ENCODE data around the gene PPARD. TPM values are rescaled to one million over a fixed set of nuclear protein-coding genes. Genes with fewer than 3 reads are reported as not detected.
"Not testable (repeated sequence)": the region's sequence is repeated elsewhere in the genome, so short reads cannot be mapped to it uniquely, and the experiment has no call there.

Gene PPARD
- total RNA-seq, 1 donor from 2014 or later = 33.8 TPM

- Mint-ChIP-seq H3K36me3 (ENCODE audit: unreplicated experiment) (no peaks in the 10 kb centered on the region), H3K4me1 (ENCODE audit: unreplicated experiment) (peaks cover 14% of the 10 kb centered on the region), H3K27ac (ENCODE audit: unreplicated experiment) (no peak overlapping the region), H3K9me3 (ENCODE audit: unreplicated experiment) (peaks cover 5% of the 10 kb centered on the region), H3K4me3 (ENCODE audit: unreplicated experiment) (no peak overlapping the region), H3K27me3 (ENCODE audit: unreplicated experiment) (peaks cover 17% of the 10 kb centered on the region)
- DNase-seq (ENCODE audit: extremely low spot score, unreplicated experiment) = no peak
- no peak for TF ChIP-seq CTCF (IDR thresholded peaks at IDR 0.05)
Observed at GRCh38 chr6:35321091-35321490, 21.3 kb upstream of the PPARD start.

GRCh38 chr6:35327349-35328027, 14.9 kb upstream of the PPARD start:
- no peak for DNase-seq (ENCODE audit: extremely low spot score, unreplicated experiment)
- Mint-ChIP-seq H3K4me3 (ENCODE audit: unreplicated experiment) (no peak overlapping the region), H3K27ac (ENCODE audit: unreplicated experiment) (no peak overlapping the region), H3K36me3 (ENCODE audit: unreplicated experiment) (no peaks in the 10 kb centered on the region), H3K9me3 (ENCODE audit: unreplicated experiment) (no peaks in the 10 kb centered on the region), H3K4me1 (ENCODE audit: unreplicated experiment) (peaks cover 1% of the 10 kb centered on the region), H3K27me3 (ENCODE audit: unreplicated experiment) (peaks cover 4% of the 10 kb centered on the region)
- TF ChIP-seq CTCF (IDR thresholded peaks at IDR 0.05) = peak; percentile 69

- Mint-ChIP-seq H3K36me3 (ENCODE audit: unreplicated experiment) (no peaks in the 10 kb centered on the region), H3K4me3 (ENCODE audit: unreplicated experiment) (no peak overlapping the region), H3K27ac (ENCODE audit: unreplicated experiment) (no peak overlapping the region), H3K4me1 (ENCODE audit: unreplicated experiment) (peaks cover 1% of the 10 kb centered on the region), H3K27me3 (ENCODE audit: unreplicated experiment) (peaks cover 10% of the 10 kb centered on the region), H3K9me3 (ENCODE audit: unreplicated experiment) (no peaks in the 10 kb centered on the region)
- no peak for TF ChIP-seq CTCF (IDR thresholded peaks at IDR 0.05)
- DNase-seq (ENCODE audit: extremely low spot score, unreplicated experiment) = no peak
Observed at GRCh38 chr6:35328108-35328723, 14.1 kb upstream of the PPARD start.

- DNase-seq (ENCODE audit: extremely low spot score, unreplicated experiment); H3K36me3 Mint-ChIP-seq (ENCODE audit: unreplicated experiment); H3K27ac Mint-ChIP-seq (ENCODE audit: unreplicated experiment); H3K9me3 Mint-ChIP-seq (ENCODE audit: unreplicated experiment); H3K4me3 Mint-ChIP-seq (ENCODE audit: unreplicated experiment); H3K4me1 Mint-ChIP-seq (ENCODE audit: unreplicated experiment): not testable (repeated sequence)
- H3K27me3 Mint-ChIP-seq (ENCODE audit: unreplicated experiment) = peaks cover 18% of the 10 kb centered on the region
Observed at GRCh38 chr6:35328965-35329364, 13.4 kb upstream of the PPARD start.

- DNase-seq (ENCODE audit: extremely low spot score, unreplicated experiment) = no peak
- peaks cover 1% of the 10 kb centered on the region for H3K4me1 Mint-ChIP-seq (ENCODE audit: unreplicated experiment)
- peaks cover 35% of the 10 kb centered on the region for H3K27me3 Mint-ChIP-seq (ENCODE audit: unreplicated experiment)
- TF ChIP-seq CTCF (IDR thresholded peaks at IDR 0.05) = no peak
- H3K27ac Mint-ChIP-seq (ENCODE audit: unreplicated experiment) = no peak overlapping the region
- H3K4me3 Mint-ChIP-seq (ENCODE audit: unreplicated experiment) = no peak overlapping the region
- no peaks in the 10 kb centered on the region for H3K9me3 Mint-ChIP-seq (ENCODE audit: unreplicated experiment)
- H3K36me3 Mint-ChIP-seq (ENCODE audit: unreplicated experiment) = no peaks in the 10 kb centered on the region
Observed at GRCh38 chr6:35330541-35331119, 11.7 kb upstream of the PPARD start.

- not testable (repeated sequence) for H3K4me3 Mint-ChIP-seq (ENCODE audit: unreplicated experiment); H3K4me1 Mint-ChIP-seq (ENCODE audit: unreplicated experiment); H3K9me3 Mint-ChIP-seq (ENCODE audit: unreplicated experiment); H3K36me3 Mint-ChIP-seq (ENCODE audit: unreplicated experiment); H3K27ac Mint-ChIP-seq (ENCODE audit: unreplicated experiment); DNase-seq (ENCODE audit: extremely low spot score, unreplicated experiment)
- peaks cover 45% of the 10 kb centered on the region for H3K27me3 Mint-ChIP-seq (ENCODE audit: unreplicated experiment)
Observed at GRCh38 chr6:35332074-35332887, 10.1 kb upstream of the PPARD start.
